Right forelimb (tissue), 1 donor: ENCODE measurements around the gene FOXD1.
"Not testable (repeated sequence)": the region's sequence is repeated elsewhere in the genome, so short reads cannot be mapped to it uniquely, and the experiment has no call there.

ENCODE experiments used
- DNase-seq: peaks from one replicate; pipeline ENCODE4 v3.0.0-alpha.2; 2018

Gene FOXD1

DNA sequence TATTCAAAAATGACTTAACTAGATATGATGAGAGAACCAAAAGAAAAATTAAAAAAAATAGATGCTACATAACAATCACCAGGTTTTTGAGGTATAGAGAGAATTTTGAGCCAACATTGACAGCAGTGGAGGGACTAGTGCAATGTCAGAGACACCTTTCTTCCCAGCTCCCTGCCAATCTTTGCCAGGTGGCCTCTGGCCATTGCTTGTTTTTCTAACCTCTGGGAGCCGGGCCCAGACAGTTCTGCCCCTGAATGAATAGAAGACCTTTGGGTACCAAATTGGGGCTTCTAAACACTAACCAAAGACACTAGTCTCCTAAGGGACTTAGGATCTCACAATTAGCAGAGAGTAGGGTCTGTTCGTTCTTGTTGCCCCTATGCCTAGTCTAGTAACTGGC lies 33.4 kb downstream of the FOXD1 start:
- DNase-seq, result no peak

DNA sequence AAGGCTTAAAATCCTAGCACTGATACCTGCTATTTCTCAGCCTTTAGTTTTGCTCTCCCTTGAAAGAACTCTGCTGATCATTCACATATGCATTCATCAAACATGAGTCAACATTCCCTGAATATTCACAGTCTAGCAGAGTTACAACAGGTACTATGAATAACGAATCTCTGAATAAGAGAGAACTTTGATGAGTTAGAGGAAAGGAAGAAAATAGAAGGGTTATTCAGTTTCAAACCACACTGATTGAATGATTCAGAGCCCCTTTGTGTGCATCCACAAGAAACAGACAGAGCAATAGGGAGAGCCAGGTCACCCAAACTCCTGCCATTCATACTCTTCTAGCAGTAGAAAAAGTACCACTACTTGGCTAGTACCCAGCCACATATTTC lies 36.0 kb downstream of the FOXD1 start:
- DNase-seq, result no peak

DNA sequence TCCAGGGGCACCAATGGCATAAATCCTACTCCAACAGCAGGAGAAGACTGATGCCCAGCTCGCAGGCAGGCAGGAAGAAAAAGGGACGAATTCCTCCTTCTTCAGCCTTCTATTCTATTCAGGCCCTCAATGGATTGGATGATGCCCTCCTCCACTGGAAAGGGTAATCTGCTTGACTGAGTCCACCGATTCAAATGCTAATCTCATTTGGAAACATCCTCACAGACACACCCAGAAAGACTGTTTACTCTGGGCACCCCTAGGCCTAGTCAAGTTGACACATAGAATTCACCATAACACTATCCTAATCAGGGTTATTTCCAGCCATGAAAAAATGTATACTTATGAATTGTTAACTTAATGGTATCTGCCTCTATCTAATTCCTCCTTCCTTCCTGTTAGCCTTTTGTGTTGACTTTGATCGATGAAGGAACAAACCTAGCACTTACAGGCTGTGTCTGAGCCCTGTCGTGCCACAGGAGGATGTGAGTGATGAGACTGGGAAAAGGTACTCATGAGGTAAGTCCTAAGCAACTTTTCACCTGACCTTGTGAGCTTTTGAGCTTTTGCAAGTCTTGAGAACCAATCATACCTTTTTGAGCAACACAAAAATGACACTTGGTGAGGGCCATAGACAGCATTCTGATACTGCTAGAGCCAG lies 36.5 kb downstream of the FOXD1 start:
- no peak for DNase-seq

DNA sequence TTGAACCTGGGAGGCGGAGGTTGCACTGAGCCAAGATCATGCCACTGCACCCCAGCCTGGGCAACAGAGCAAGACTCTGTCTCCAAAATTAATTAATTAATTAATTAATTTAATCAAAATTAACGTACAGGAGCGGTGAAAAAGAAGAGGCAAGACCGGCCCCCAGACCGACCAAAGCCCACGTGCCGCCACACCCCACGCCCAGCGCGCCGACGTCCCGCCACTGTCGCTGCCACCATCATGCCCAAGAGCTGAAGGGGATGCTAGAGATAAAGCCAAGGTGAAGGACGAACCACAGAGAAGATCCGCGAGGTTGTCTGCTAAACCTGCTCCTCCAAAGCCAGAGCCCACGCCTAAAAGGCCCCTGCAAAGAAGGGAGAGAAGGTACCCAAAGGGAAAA lies 38.6 kb downstream of the FOXD1 start:
- not testable (repeated sequence) for DNase-seq

DNA sequence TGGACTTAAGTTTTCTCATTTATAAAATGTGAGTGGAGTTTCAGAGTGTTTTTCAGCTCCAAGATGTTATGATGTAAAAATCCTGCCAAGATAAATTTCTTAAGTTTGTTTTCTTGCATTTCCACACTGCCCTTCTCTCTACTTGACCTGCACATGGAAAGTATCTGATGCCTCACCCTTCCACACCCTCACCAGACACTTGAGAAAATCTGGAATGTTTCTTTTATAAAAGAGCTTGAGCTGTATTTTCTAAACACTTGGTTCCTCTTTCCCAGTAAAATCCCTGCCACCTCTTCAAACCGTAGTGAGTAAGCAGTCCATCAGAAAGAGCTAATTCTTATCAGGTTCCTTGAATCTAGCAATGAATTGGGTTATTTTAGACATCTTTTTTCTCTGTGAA lies 42.9 kb downstream of the FOXD1 start:
- DNase-seq, result no peak

DNA sequence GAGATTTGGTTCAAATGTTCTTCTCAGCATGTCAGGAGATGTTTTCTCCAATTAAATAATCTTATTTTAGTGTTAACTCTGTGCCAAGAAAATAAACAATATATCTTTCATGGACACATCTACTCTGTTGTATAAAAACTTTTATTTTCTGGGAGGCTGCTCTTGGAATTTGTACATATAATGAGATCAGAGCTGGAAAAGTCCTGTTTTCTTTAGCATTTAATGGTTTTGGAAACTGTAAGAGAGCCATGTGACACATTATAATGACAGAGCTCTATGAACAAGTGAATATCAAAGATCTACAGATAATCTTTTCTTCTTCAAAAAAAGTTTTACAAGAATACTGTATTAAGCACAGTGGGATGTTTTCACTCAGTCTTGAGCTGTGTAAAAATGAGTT lies 48.8 kb downstream of the FOXD1 start:
- DNase-seq, result no peak
